Natural killer cell treated with Interleukin-12 subunit alpha and Interleukin-12 subunit beta and Interleukin-15 and Interleukin-18, amount 100 ng/mL, for 72 hours (primary cell): ENCODE measurements around the gene AKR1A1. TPM values are rescaled to one million over a fixed set of nuclear protein-coding genes. Genes with fewer than 3 reads are reported as not detected.

Experiments used
- ATAC-seq, 2 donors: fragments of 150-1000 bp; cut with Tn5 transposase in 1 of 2; sonication (Bioruptor Pico), chemical (Tn5 transposase) in 1 of 2; 2 replicates each; pipeline ENCODE4 v1.10.0; 2021
- DNase-seq: peaks from one replicate; pipeline ENCODE4 v3.0.0; 2022; ENCODE audit warnings: low spot score
- H3K27ac Mint-ChIP-seq, 2 donors: 1 replicate in 1 of 2; 2 replicates in 1 of 2; pipeline ENCODE4 v1.8.0; 2022; ENCODE audit warnings: mixed read lengths in 2 of 2, mild to moderate bottlenecking in 1 of 2, moderate library complexity in 1 of 2
- H3K27me3 Mint-ChIP-seq, 2 donors: 1 replicate in 1 of 2; 2 replicates in 1 of 2; pipeline ENCODE4 v1.8.0; 2022; ENCODE audit warnings: mixed read lengths in 2 of 2
- H3K36me3 Mint-ChIP-seq: one replicate; pipeline ENCODE4 v1.8.0; 2022; ENCODE audit warnings: mixed read lengths
- H3K4me1 Mint-ChIP-seq, 2 donors: 1 replicate in 1 of 2; 2 replicates in 1 of 2; pipeline ENCODE4 v1.8.0; 2022; ENCODE audit warnings: low read depth in 2 of 2, mixed read lengths in 2 of 2, mild to moderate bottlenecking in 1 of 2
- H3K4me3 Mint-ChIP-seq: one replicate; pipeline ENCODE4 v1.8.0; 2022; ENCODE audit warnings: mixed read lengths
- H3K9me3 Mint-ChIP-seq: 2 replicates; pipeline ENCODE4 v1.8.0; 2022; ENCODE audit warnings: mixed read lengths
- total RNA-seq, 2 donors: library from RNA; stranded (reverse); gene quantifications; one replicate each; pipeline ENCODE4 v1.2.3, GENCODE V29; 2022

The AKR1A1 gene
- total RNA-seq, 2 donors from 2014 or later: 137 to 181 TPM

GRCh38 chr1:45567911-45568310 is 17.3 kb downstream of the AKR1A1 start:
- Mint-ChIP-seq H3K36me3 (peaks cover 14% of the 10 kb centered on the region), H3K27me3 (no peaks in the 10 kb centered on the region), H3K4me1 (peaks cover 0 to 3% of the 10 kb centered on the region in 2 donors), H3K9me3 (no peaks in the 10 kb centered on the region), H3K4me3 (no peak overlapping the region), H3K27ac (no peak overlapping the region)
- DNase-seq (no peak), ATAC-seq (no peak)

- no peaks in the 10 kb centered on the region for H3K9me3 Mint-ChIP-seq
- no peak for DNase-seq
- H3K4me3 Mint-ChIP-seq: no peak overlapping the region
- ATAC-seq: peak in 1 of 2 donors; percentile 36
- peaks cover 0 to 3% of the 10 kb centered on the region in 2 donors for H3K4me1 Mint-ChIP-seq
- H3K27me3 Mint-ChIP-seq: no peaks in the 10 kb centered on the region
- H3K27ac Mint-ChIP-seq: no peak overlapping the region
- H3K36me3 Mint-ChIP-seq: peaks cover 14% of the 10 kb centered on the region
These were observed 17.8 kb downstream of the AKR1A1 start for GRCh38 chr1:45568421-45568820.

- H3K4me3 Mint-ChIP-seq: no peak overlapping the region
- H3K9me3 Mint-ChIP-seq: no peaks in the 10 kb centered on the region
- no peak overlapping the region for H3K27ac Mint-ChIP-seq
- peaks cover 0 to 3% of the 10 kb centered on the region in 2 donors for H3K4me1 Mint-ChIP-seq
- no peak for ATAC-seq
- no peaks in the 10 kb centered on the region for H3K27me3 Mint-ChIP-seq
- H3K36me3 Mint-ChIP-seq: peaks cover 10% of the 10 kb centered on the region
- no peak for DNase-seq
These were observed 18.9 kb downstream of the AKR1A1 start for GRCh38 chr1:45569571-45569961.

GRCh38 chr1:45569962-45570581 is 19.4 kb downstream of the AKR1A1 start:
- H3K27ac Mint-ChIP-seq: no peak overlapping the region
- peaks cover 8% of the 10 kb centered on the region for H3K36me3 Mint-ChIP-seq

GRCh38 chr1:45570631-45571030 is 20.0 kb downstream of the AKR1A1 start:
- Mint-ChIP-seq H3K27ac (no peak overlapping the region), H3K4me3 (no peak overlapping the region), H3K36me3 (peaks cover 8% of the 10 kb centered on the region), H3K9me3 (no peaks in the 10 kb centered on the region), H3K27me3 (no peaks in the 10 kb centered on the region), H3K4me1 (peaks cover 0 to 3% of the 10 kb centered on the region in 2 donors)
- no peak for ATAC-seq
- no peak for DNase-seq

More at GRCh38 chr1:45569962-45570581, 19.4 kb downstream of the AKR1A1 start:
- Mint-ChIP-seq H3K27me3 (no peaks in the 10 kb centered on the region), H3K4me3 (no peak overlapping the region), H3K4me1 (peaks cover 0 to 3% of the 10 kb centered on the region in 2 donors), H3K9me3 (no peaks in the 10 kb centered on the region)
- peak; percentile 83 to 86 for ATAC-seq
- DNase-seq: peak; percentile 73

- ATAC-seq (no peak), DNase-seq (no peak)
- Mint-ChIP-seq H3K9me3 (no peaks in the 10 kb centered on the region), H3K4me3 (no peak overlapping the region), H3K36me3 (peaks cover 8% of the 10 kb centered on the region), H3K4me1 (peaks cover 0 to 3% of the 10 kb centered on the region in 2 donors), H3K27me3 (no peaks in the 10 kb centered on the region), H3K27ac (no peak overlapping the region)
These were observed 22.7 kb downstream of the AKR1A1 start for GRCh38 chr1:45573231-45573804.

- Mint-ChIP-seq H3K27me3 (no peaks in the 10 kb centered on the region), H3K27ac (no peak overlapping the region), H3K36me3 (peaks cover 7% of the 10 kb centered on the region), H3K4me1 (peaks cover 0 to 3% of the 10 kb centered on the region in 2 donors), H3K9me3 (no peaks in the 10 kb centered on the region), H3K4me3 (no peak overlapping the region)
- ATAC-seq (no peak), DNase-seq (no peak)
These were observed 23.5 kb downstream of the AKR1A1 start for GRCh38 chr1:45574105-45574626.

- Mint-ChIP-seq H3K9me3 (no peaks in the 10 kb centered on the region), H3K27ac (peak overlapping the region; percentile 94 to 96), H3K4me3 (peak overlapping the region; percentile 100), H3K4me1 (peaks cover 35 to 37% of the 10 kb centered on the region in 2 donors), H3K36me3 (no peaks in the 10 kb centered on the region), H3K27me3 (no peaks in the 10 kb centered on the region)
- ATAC-seq: peak; percentile 88 to 90
- peak; percentile 96 for DNase-seq
These were observed 32.6 kb downstream of the AKR1A1 start for GRCh38 chr1:45583264-45583665.

- peak; percentile 81 to 87 for ATAC-seq
- peak within 1 kb of the TSS; percentile 100 for H3K4me3 Mint-ChIP-seq
- peak; percentile 90 for DNase-seq
- H3K9me3 Mint-ChIP-seq: no peaks in the 10 kb centered on the region
- H3K27ac Mint-ChIP-seq: peak within 1 kb of the TSS; percentile 96
- no peaks in the 10 kb centered on the region for H3K36me3 Mint-ChIP-seq
- peaks cover 35 to 37% of the 10 kb centered on the region in 2 donors for H3K4me1 Mint-ChIP-seq
- H3K27me3 Mint-ChIP-seq: no peaks in the 10 kb centered on the region
These were observed 33.2 kb downstream of the AKR1A1 start, which contains the start of gene NASP for GRCh38 chr1:45583666-45584350. TSS of gene NASP (plus strand) at chr1:45584041. CDS start at chr1:45584147, 106 bp downstream.

- Mint-ChIP-seq H3K27me3 (no peaks in the 10 kb centered on the region), H3K27ac (peak overlapping the region; percentile 96), H3K4me3 (peak overlapping the region; percentile 100), H3K36me3 (no peaks in the 10 kb centered on the region), H3K9me3 (no peaks in the 10 kb centered on the region), H3K4me1 (peaks cover 35 to 37% of the 10 kb centered on the region in 2 donors)
- ATAC-seq (peak; percentile 70 to 77), DNase-seq (peak; percentile 86)
These were observed 33.9 kb downstream of the AKR1A1 start for GRCh38 chr1:45584351-45585109.

GRCh38 chr1:45585110-45585426 is 34.4 kb downstream of the AKR1A1 start:
- peak overlapping the region; percentile 100 for H3K4me3 Mint-ChIP-seq
- no peak for ATAC-seq

GRCh38 chr1:45585496-45586075 is 35.0 kb downstream of the AKR1A1 start:
- H3K4me3 Mint-ChIP-seq: peak overlapping the region; percentile 100

More at GRCh38 chr1:45585110-45585426, 34.4 kb downstream of the AKR1A1 start:
- peak overlapping the region; percentile 96 for H3K27ac Mint-ChIP-seq
- H3K27me3 Mint-ChIP-seq: no peaks in the 10 kb centered on the region
- no peaks in the 10 kb centered on the region for H3K9me3 Mint-ChIP-seq
- DNase-seq: no peak
- peaks cover 35 to 37% of the 10 kb centered on the region in 2 donors for H3K4me1 Mint-ChIP-seq
- no peaks in the 10 kb centered on the region for H3K36me3 Mint-ChIP-seq

GRCh38 chr1:45586769-45587168 is 36.1 kb downstream of the AKR1A1 start:
- Mint-ChIP-seq H3K27ac (peak overlapping the region; percentile 91 to 96), H3K4me1 (peaks cover 35 to 43% of the 10 kb centered on the region in 2 donors), H3K4me3 (peak overlapping the region; percentile 100), H3K27me3 (no peaks in the 10 kb centered on the region), H3K36me3 (no peaks in the 10 kb centered on the region), H3K9me3 (no peaks in the 10 kb centered on the region)
- no peak for ATAC-seq
- DNase-seq: no peak

More at GRCh38 chr1:45585496-45586075, 35.0 kb downstream of the AKR1A1 start:
- no peaks in the 10 kb centered on the region for H3K9me3 Mint-ChIP-seq
- ATAC-seq (no peak), DNase-seq (no peak)
- no peaks in the 10 kb centered on the region for H3K27me3 Mint-ChIP-seq
- H3K36me3 Mint-ChIP-seq: no peaks in the 10 kb centered on the region
- peaks cover 35 to 37% of the 10 kb centered on the region in 2 donors for H3K4me1 Mint-ChIP-seq
- H3K27ac Mint-ChIP-seq: peak overlapping the region; percentile 96
